PC-9 (cell line): ENCODE data around the gene KLHL17.

Experiments used
- EZH2 ChIP-seq: fragments of 200-600 bp; sonication (generic); IDR thresholded peaks from 2 replicates; pipeline ENCODE4 v1.8.0; 2017; ENCODE audit warnings: antibody characterized with exemption, low read depth
- TF ChIP-seq, protein P1 (sequence below): fragments of 200-600 bp; sonication (generic); conservative IDR thresholded peaks from 2 replicates; pipeline ENCODE4 v1.6.1; 2017; ENCODE audit warnings: mixed run types, antibody characterized with exemption, mild to moderate bottlenecking, moderate library complexity

- TF ChIP-seq, protein P1, sequence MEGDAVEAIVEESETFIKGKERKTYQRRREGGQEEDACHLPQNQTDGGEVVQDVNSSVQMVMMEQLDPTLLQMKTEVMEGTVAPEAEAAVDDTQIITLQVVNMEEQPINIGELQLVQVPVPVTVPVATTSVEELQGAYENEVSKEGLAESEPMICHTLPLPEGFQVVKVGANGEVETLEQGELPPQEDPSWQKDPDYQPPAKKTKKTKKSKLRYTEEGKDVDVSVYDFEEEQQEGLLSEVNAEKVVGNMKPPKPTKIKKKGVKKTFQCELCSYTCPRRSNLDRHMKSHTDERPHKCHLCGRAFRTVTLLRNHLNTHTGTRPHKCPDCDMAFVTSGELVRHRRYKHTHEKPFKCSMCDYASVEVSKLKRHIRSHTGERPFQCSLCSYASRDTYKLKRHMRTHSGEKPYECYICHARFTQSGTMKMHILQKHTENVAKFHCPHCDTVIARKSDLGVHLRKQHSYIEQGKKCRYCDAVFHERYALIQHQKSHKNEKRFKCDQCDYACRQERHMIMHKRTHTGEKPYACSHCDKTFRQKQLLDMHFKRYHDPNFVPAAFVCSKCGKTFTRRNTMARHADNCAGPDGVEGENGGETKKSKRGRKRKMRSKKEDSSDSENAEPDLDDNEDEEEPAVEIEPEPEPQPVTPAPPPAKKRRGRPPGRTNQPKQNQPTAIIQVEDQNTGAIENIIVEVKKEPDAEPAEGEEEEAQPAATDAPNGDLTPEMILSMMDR = no peak
- TF ChIP-seq EZH2 = no peak
These were observed 42.8 kb upstream of the KLHL17 start for GRCh38 chr1:917466-918091.
